Retinal pigment epithelial cell (primary cell): ENCODE measurements around the gene MEI1.

Experiments
- DNase-seq: peaks from one replicate; pipeline ENCODE4 v3.0.0-alpha.2; 2010; ENCODE audit warnings: low read depth
- H3K4me3 ChIP-seq: 2 replicates; pipeline ENCODE4 v1.5.1; 2011; ENCODE audit warnings: mild to moderate bottlenecking, low read length, control low read depth, moderate library complexity
- TF ChIP-seq, protein P1 (sequence below): conservative IDR thresholded peaks from 2 replicates; pipeline ENCODE4 v1.5.1; 2011; ENCODE audit warnings: low read depth, low read length, control low read depth, inconsistent platforms

MEI1 gene

DNA sequence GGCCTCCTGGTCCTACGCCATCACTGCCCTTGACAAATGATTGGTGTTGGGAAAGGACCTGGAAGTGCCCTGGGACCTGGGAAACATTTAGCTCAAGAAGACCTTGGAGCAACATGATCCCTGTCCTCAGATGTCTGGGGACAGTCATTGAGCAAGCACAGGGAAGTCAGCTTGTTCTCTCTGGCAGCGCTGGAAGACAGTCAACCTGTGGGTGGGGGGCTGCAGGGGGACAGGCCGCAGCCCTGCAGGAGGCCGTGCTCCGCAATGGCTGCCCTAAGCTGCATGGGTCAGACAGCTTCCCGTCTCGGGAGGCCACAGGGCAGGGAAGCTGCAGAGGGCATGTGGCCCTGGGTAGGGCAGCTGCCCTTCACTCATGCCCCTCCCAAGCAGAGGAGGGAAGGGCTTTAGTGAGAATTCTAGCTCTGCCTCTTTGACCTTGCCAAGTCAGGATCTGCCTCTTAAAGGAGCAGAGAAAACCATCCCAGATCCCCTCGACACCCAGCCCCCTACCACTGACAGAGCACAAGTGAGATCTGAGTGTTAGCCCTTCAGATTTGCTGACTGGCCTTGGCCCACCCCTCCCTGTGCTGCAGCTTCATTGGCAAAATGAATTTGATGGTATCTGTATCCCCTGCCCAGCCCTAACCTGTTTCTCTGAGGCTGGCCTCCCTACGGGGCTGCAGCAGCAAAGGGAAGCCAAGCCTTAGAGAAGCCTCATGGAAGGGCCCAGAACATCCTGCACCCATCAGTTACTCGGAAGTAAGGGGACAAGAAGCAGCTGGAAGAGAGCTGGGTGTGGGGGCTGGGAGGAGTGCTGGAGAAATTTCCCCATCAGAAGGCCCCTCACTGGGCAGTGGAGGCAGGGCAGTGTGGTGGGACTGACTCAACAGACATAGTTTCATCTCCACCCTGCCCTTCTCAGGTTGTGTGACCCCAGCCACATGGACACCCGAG, 127.4 kb downstream of the MEI1 start:
- no peak overlapping the region for H3K4me3 ChIP-seq
- TF ChIP-seq, protein P1, sequence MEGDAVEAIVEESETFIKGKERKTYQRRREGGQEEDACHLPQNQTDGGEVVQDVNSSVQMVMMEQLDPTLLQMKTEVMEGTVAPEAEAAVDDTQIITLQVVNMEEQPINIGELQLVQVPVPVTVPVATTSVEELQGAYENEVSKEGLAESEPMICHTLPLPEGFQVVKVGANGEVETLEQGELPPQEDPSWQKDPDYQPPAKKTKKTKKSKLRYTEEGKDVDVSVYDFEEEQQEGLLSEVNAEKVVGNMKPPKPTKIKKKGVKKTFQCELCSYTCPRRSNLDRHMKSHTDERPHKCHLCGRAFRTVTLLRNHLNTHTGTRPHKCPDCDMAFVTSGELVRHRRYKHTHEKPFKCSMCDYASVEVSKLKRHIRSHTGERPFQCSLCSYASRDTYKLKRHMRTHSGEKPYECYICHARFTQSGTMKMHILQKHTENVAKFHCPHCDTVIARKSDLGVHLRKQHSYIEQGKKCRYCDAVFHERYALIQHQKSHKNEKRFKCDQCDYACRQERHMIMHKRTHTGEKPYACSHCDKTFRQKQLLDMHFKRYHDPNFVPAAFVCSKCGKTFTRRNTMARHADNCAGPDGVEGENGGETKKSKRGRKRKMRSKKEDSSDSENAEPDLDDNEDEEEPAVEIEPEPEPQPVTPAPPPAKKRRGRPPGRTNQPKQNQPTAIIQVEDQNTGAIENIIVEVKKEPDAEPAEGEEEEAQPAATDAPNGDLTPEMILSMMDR, result no peak
- no peak for DNase-seq

DNA sequence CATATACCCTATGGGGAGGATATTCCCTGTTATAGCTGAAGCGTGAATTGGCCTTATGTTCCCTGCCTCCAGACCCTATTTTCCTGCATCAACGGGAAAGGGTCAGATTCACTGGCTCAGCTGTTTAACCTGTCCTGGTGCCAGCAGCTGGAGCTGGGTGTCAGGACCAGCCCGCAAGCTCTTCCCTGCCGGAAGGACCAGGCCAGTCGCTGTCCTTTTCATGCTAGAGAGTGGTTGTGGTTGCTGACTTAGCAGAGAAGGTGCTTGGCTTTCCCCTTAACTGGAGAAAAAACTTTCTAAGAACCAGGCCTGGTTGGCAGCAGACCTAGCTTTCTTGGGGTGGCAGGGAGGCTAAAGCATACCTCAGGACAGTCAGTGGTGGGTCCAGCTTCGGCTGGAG, 128.4 kb downstream of the MEI1 start:
- DNase-seq, result no peak
- no peak overlapping the region for H3K4me3 ChIP-seq
- TF ChIP-seq, protein P1, result no peak

- H3K4me3 ChIP-seq, result no peak overlapping the region
- no peak for DNase-seq
- TF ChIP-seq, protein P1, result no peak
Measured at GRCh38 chr22:41828516-41828915, 129.2 kb downstream of the MEI1 start.

- DNase-seq, result no peak
- TF ChIP-seq, protein P1, result peak; percentile 10
- H3K4me3 ChIP-seq, result no peak overlapping the region
Measured at GRCh38 chr22:41830174-41830573, 130.9 kb downstream of the MEI1 start.

GRCh38 chr22:41831383-41831782, 132.1 kb downstream of the MEI1 start:
- no peak for DNase-seq
- TF ChIP-seq, protein P1, result no peak
- no peak overlapping the region for H3K4me3 ChIP-seq

- TF ChIP-seq, protein P1, result no peak
- no peak for DNase-seq
- peak overlapping the region; percentile 53 for H3K4me3 ChIP-seq
Measured at GRCh38 chr22:41831828-41832552, 132.7 kb downstream of the MEI1 start.
